ENCODE data around the gene IMMP2L.
"Not testable (repeated sequence)": the region's sequence is repeated elsewhere in the genome, so short reads cannot be mapped to it uniquely, and the experiment has no call there.

Gene IMMP2L

DNA sequence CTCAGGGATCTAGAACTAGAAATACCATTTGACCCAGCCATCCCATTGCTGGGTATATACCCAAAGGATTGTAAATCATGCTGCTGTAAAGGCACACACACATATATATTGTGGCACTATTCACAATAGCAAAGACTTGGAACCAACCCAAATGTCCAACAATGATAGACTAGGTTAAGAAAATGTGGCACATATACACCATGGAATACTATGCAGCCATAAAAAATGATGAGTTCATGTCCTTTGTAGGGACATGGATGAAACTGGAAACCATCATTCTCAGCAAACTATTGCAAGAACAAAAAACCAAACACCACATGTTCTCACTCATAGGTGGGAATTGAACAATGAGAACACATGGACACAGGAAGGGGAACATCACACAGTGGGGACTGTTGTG, 56.9 kb downstream of the IMMP2L start:
- not testable (repeated sequence) for DNase-seq

DNA sequence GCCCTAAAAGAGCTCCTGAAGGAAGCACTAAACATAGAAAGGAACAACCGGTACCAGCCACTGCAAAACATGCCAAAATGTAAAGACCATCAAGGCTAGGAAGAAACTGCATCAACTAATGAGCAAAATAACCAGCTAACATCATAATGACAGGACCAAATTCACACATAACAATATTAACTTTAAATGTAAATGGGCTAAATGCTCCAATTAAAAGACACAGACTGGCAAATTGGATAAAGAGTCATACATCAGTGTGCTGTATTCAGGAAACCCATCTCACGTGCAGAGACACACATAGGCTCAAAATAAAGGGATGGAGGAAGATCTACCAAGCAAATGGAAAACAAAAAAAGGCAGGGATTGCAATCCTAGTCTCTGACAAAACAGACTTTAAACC, 60.5 kb downstream of the IMMP2L start:
- DNase-seq: not testable (repeated sequence)

DNA sequence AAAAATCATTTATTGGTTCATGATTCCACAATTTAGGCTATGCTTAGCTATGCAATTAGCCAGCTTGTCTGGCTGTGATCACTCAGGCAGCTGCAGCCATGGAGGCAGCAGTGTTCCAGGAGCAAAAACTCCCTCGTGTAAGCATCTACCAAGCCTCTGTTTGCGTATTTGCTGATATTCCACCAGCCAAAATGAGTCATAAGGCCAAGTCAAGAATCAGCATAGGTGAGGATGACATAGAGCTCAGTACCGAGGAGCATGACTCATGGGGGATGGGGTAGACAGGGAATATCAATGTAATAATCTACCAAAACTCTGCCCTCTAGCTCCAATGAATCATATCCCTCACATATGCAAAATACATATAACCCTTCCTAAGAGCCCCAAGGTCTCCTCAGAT, 63.3 kb downstream of the IMMP2L start:
- DNase-seq: no peak

DNA sequence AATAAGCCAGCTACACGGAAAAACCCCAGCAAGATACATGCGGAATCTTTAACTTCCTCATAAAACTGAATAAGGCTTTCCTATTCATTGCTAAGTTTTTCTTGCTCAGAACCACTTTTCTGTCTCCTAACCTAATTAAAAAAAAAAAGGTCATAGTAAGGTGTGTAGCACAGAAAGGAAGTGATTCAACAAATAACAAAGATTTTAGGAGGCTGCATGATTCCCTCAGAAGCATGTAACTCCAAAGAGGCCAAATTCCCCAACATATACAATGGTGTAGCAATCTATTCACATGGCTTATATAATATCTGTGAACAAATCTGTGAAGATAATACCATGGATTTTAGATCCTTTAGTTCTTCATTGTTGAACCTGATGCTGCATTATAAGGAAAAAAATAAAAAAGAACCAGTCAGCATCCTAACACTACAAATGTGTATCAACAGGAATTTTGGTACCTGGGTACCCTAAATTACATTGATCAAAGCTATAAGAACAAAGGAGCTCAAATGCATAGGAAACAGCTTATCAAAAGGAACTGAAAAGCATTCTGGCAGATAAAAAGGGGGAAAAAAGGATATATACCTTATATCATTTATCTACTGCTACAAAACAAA, 63.8 kb downstream of the IMMP2L start:
- DNase-seq: no peak

DNA sequence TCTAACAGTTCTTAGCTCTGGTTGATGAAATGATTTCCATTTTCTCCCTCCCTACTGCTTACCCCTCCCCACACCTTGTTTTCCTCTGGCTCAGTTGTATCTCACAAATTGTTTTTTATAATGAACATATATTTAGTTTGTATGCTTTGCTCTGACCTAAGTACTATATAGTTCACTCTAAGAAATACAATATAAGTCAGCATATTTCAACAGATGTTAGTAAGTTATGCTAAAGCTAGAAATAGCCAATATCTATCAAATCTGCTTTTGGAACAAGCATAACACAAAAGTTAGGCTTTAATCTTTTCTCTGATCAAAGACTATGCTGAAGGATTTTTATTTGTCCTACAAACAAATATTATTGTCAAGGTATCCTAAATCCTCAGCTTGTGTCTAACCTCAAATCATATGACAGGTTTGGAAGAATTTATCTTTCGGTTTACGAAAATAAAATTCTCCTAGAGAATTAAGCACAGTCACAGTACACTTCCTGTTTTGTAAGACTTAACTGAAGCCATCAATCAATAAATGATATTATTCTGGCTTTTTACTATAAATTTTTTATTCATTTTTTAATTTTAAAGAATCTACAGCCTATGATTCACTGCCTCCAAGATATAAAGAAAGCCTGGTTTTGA, 67.0 kb downstream of the IMMP2L start:
- no peak for DNase-seq

DNA sequence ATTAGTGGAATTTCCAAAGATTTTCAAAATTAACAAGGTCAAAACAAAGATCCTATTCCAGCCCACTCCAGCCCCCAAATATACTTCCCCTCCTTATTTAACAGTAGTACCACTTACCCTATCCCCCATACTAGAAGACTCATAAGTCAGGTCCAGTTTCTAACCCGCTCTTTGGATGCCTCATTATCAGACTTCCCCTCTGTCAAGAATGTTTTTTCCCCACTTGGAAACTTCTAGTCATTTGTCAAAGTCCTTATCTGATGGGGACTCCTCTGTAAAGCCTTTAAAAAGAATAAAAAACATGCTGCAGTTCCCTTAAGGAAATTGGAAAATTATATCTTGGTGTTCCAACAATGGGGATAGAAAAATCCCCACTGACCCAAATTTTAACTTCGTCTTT, 70.1 kb downstream of the IMMP2L start:
- DNase-seq: no peak

DNA sequence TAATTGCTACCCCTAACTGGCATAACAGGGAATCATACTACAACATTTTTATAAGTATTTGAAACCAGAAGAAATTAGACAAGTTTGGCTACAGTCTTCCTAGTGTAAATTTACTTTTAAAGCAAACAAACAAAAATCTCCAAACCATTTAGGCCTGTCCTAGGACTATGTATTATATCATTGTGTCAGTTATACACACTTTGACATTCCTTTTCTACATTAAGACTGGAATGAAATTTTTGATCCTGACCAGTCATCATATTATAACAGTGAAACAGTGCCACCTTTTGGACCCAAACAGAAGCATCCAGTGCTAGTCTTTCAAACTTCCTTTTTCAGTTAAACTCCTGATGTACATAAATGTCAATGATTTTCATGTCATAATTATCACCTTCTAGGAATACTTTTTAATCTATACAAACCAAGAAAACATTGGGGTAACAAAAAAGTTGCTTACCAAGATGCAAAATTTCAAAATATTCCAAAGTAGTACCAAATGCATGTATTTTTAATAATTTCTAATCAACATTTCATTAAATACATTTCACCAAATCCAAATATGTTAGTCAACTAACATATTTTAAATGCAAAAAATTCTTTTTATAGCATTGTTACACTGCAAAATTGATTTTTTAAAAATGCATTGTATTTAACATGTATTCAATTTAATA, 75.7 kb downstream of the IMMP2L start:
- no peak for DNase-seq

DNA sequence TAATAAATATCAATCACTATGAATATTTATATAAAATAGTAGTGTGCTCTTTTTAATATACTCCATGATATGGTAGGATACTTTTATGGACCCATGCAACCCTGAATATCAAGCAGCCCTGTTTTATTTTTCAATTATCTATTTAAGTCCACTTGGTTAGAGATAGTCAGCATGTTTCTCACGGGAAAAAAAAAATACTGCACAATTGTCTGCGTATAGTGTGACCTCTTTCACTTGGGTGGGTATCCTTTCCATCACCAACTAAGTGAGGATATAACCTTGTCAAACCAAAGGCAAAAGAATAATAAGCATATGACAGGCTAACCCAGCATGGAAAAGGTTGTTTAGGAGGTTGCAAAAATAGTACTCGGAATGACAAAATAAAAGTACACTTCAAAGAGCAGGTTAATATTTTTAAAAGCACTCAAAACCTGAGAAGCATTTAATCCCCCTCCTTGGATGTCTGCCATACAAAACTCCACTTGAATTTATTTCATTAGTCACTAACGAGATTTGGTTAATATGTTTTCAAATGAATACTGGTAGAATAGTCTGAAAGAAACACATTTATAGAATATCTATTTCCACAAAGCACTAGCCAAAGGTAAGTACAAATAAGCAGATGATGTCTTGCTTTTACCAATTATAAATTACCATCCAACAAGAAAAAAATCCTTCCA, 76.5 kb downstream of the IMMP2L start:
- no peak for DNase-seq

DNA sequence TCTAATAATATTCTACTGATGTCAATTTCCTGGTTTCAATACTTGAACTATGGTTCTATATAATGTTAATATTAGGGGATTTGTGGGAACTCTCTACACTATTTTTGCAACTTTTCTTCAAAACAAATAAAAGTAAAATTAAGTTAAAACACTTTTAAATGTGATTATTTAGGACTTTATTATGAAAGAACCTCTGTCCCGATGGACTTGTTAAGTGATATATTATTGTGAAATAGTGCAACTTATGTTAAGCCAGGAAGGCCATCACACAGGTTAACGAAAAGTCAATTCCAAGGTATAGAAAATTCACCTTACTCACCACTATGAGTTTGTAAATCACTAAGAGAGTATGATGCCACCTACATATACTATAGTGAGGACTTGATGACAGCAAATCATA, 79.2 kb downstream of the IMMP2L start:
- no peak for DNase-seq

DNA sequence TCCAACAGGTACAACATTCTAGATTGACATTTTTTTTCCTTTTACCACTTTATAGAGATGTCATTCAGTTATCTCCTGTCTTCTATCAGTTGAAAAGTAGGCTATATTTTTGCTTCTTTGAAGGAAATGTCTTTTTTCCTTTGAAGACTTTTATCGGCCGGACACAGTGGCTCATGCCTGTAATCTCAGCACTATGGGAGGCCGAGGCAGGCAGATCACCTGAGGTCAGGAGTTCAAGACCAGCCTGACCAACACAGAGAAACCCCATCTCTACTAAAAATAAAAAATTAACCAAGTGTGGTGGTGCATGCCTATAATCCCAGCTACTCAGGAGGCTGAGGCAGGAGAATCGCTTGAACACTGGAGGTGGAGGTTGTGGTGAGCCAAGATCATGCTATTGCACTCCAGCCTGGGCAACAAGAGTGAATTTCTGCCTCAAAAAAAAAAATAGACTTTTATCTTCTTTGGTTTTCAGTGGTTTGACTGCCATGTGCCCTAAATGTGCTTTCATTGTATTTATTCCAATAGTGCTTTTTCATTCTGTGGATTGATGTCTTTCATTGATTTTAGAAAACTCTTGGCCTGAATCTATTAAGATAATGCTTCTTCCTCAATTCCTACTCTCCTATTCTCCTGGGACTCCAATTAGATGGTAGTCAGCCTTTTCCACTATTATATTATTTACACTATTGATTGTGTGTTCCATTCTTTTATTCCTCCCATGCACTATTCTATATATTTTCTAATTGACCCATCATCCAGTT, 84.6 kb downstream of the IMMP2L start:
- DNase-seq: no peak

DNA sequence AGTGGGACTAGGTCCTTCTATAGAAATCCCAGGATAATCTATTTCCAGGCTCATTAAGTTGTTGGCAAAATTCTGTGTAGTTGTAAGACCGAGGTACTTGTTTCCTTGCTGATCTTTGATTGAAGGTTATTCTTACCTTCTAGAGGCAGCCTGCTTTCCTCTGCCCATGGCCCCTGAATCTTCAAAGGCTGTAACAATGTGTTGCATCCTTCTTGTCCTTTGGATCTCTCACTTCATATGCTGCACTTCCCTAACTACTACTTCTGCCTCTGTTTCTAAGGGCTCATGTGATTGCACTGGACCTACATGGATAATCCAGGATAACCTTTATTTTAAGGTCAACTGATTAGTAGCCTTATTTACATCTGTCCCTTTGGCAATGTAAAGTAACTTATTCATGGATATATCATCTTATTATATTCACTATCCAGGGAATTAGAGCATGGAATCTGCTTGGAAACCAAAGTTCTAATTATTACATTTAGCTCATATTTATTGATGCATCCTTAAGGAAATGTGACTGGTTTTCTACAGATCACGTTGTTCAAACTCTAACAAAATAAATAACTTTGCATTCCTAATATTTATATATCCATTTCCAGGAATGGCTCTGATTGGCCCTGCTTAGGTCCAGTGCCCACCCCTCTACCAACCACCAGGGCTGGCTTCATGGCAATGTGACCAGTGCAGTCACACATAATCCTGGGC, 85.6 kb downstream of the IMMP2L start:
- DNase-seq: no peak

DNA sequence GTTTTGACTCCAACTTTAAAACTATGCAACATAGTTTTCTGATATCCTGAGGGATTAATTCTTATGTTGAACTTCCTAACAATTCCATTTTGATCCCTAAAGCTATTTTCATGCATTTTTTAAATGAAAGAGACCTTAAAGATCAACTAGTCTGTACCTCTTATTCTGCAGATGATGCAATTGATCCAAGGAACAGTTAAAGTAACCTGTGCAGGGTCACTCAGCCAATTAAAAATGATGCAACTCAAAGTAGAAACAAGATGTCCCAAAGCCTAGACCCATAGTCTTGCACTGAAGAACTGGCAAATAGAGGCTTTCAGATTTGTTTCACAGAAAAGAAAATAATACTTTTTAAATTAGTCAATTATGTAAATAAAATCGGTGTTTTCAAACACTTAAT, 86.3 kb downstream of the IMMP2L start:
- DNase-seq: no peak

DNA sequence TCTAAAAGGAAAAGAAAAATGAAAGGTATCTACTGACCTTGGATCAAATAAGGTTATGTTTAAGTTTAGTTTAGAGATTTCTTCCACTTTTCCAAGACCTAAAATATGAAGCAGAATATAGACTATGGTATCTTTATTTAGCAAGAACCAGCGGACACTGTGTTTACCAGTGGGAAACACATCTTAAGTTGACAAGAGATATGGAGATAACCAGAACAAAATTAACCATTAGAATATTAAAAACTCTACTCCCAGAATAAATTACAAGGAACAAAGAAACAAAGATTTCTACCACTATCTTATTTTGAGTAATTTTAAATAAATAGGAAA, 86.9 kb downstream of the IMMP2L start:
- DNase-seq: no peak

DNA sequence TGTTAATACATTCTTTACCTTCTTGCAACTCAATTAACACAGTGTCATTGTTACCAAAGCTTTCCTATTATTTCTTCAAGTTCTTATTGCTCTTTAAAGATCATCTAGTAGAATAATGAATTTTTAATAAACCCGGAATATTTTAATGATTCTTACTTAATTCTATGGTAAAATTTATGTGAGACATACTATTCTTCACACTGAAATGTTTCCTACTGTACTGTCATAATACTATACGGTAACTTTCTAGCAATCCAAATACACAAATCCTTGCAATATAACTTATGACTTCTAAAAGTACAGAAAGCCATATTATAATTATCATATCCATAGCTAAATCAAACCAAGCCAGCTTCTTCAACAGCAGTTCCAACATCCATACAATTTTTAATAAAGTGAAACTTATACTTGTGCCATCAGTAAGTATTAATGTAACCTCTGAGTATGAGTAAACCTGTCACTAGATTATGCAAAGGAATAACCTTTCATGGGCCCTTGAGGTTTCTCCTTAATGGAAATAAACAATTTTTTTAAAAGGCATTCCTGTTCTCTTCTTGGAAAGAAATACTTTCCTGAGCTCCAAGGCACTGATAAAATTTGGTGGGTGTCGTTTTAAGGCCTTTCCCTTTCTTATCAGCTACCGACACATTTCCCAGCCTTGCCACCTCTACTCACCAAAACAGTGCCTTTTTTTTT, 87.4 kb downstream of the IMMP2L start:
- DNase-seq: no peak

DNA sequence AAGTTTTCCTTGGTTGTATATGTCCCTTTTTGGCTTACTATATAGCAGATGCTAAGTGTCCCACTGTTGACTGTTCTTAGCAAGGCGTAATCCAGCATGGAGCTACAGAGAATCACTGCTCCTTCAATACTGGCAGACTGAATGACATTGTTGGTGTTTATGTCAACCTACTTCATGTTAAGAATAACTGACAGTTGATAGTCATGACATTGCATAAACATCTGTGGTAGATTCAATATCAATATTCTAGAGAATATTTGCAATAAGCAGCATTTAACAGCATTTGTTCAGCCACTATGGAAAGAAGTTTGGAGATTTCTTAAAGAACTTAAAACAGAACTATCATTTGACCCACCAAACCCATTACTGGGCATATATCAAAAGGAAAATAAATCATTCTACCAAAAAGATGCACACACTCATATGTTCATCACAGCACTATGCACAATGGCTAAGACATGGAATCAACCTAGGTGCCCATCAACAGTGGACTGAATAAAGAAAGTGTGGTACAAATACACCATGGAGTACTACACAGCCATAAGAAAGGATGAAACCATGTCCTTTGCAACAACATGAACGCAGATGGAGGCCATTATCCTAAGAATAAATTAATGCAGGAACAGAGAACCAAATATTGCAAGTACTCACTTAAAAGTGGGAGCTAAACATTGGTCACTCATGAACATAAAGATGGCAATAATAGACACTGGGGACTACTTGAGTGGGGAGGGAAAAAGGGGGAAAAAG, 88.7 kb downstream of the IMMP2L start:
- no peak for DNase-seq

DNA sequence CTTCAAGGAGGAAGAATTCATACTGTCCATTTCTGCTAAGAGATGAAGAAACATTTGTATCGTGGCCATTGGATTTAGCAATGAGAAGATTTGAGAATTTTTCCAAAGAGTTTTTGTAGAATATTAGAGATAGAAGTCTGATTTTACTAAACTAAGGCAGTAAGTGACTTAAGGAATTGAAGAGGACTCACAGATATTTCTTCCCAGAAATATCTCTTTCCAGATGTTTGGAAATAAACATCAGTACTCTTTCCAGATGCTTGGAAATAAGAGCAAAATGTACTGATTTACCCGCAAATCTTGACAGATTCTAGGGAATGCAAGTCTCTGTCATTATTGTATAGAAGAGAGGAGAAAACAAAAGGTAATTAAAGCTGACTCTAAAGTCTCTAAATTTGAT, 91.3 kb downstream of the IMMP2L start:
- no peak for DNase-seq

DNA sequence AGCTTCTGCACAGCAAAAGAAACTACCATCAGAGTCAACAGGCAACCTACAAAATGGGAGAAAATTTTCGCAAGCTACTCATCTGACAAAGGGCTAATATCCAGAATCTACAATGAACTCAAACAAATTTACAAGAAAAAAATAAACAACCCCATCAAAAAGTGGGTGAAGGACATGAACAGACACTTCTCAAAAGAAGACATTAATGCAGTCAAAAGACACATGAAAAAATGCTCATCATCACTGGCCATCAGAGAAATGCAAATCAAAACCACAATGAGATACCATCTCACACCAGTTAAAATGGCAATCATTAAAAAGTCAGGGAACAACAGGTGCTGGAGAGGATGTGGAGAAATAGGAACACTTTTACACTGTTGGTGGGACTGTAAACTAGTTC, 92.4 kb downstream of the IMMP2L start:
- DNase-seq: not testable (repeated sequence)

DNA sequence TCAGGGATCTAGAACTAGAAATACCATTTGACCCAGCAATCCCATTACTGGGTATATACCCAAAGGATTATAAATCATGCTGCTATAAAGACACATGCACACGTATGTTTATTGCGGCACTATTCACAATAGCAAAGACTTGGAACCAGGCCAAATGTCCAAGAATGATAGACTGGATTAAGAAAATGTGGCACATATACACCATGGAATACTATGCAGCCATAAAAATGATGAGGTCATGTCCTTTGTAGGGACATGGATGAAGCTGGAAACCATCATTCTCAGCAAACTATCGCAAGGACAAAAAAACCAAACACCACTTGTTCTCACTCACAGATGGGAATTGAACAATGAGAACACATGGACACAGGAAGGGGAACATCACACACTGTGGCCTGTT, 96.5 kb downstream of the IMMP2L start:
- not testable (repeated sequence) for DNase-seq

DNA sequence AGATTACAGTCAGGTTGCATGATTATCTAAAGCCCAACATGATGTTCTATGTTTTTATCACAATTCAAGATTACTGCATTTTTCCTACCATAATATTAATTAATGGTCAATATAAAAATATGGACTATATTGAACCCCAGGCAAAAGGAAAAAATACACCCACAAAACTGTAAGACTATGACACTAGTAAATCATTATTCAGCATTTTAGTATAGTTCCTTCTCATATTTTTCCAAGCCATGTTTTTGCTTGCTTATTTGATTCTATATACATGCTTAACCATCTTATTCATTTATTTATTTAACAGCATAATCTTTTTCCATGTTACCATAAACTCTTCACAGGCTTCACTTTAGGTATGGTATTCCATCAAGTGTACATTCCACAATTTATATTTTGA, 101.6 kb downstream of the IMMP2L start:
- no peak for DNase-seq

DNA sequence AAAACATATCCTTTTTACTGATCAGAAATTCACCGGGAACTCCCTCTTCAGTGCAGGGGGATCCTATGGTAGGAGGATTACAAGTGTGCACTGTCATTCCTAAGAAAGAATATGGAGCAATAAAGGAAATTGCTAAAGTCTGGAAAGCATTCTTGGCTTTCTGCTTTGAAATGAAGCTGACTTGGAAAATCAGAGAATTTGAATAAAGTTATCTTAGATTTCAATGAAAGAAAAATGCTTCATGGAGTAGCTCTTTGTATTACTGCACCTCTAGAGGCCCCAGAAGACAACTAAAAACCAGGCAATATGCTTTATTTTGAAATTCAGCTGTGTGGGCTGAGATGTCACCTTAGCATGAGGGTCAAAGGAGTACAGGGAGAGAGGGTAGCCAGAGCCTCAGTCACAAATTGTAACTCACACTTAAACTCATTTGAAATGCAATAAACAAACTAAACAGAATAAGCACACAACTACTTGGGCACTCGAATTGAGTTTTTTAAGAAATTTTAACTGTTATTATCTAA, 102.5 kb downstream of the IMMP2L start:
- no peak for DNase-seq
